Kidney capillary endothelial cell (primary cell): ENCODE results near the gene MRPL41.
A peak's percentile ranks its signal among the peaks of the same experiment; 100 is the strongest.
"Not testable (repeated sequence)": the region's sequence is repeated elsewhere in the genome, so short reads cannot be mapped to it uniquely, and the experiment has no call there.

Experiments used
- DNase-seq: peaks from one replicate; pipeline ENCODE4 v3.0.0-alpha.2; 2018; ENCODE audit warnings: low spot score

MRPL41 gene

DNA sequence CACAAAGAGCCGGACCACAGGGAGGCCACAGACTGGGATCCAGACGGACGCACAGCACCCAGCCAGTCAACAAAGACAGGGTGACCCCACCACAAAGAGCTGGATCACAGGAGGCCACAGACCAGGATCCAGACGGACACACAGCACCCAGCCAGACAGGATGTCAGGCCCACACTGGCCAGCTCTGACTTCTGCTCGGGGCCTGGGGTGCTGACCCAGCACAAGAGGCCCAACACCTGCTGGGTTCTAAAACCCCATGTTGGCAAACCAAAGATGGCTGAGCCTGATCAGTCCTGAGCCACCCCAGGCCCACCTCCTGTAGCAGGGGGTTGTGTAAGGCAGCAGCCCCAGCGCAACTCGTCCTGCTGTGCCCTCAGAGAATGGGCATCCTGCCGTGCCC lies 32.3 kb downstream of the MRPL41 start:
- no peak for DNase-seq

GRCh38 chr9:137586854-137587253 lies 35.2 kb downstream of the MRPL41 start:
- no peak for DNase-seq

DNA sequence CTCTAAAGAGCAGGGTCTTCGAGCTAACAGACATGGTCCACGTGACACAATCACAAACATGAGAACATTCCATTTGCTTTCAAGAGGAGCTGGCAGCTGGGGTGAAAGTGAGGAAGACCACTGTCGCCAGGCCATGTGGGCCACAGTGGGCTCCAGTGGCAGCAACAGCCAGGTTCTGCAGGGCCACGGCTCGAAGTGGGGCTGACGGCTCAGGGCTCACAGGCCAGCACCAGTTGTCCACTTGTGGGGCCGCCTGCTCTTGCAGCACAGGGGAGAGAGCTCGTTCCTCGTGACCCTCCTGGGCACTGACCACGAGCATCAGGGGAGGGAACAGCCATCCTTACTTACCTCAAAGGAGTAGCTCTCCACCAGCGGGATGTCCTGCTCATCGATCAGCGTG lies 36.6 kb downstream of the MRPL41 start:
- DNase-seq: no peak

- DNase-seq: no peak
Observed at GRCh38 chr9:137588891-137589290, 37.2 kb downstream of the MRPL41 start.

DNA sequence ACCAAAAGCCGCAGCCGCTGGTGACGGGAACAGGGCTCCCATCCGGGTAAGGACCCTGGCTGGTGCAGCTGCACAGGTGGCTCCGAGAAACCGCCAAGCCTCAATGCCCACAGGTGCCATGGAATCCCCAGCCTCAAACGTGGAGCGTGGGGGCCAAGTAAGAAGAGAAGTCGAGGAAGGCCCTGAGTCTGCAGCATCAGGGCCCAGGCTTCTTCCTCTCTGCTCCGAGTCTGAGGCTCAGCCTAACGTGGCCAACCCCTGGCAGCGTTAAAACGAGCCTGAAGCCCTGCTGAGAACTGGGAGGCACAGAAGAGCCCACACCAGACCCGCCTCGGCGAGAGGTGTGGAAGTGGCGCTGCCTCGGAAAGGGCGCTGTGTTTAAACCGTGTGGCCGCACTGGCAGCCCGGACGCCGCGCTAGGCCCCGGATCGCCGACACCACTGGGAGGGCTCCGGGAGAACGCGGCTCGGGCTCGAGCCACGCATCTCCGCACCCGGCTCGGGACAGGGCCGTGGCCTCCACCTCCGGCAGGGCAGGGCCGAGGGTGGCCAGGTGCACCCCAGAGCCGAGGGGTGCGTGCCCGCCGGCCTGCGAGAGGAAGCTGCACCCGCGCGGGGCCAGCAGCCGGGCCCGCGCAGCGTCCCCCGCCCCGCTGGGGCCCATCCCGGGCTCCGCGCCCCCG lies 37.9 kb downstream of the MRPL41 start:
- no peak for DNase-seq

GRCh38 chr9:137590123-137590468 lies 38.4 kb downstream of the MRPL41 start:
- no peak for DNase-seq

- peak; percentile 79 for DNase-seq
Observed at GRCh38 chr9:137590469-137591383, 39.0 kb downstream of the MRPL41 start, which contains the start of gene ZMYND19. TSS of gene ZMYND19 (minus strand) at chr9:137590512. CDS start at chr9:137590263, 249 bp downstream.

DNA sequence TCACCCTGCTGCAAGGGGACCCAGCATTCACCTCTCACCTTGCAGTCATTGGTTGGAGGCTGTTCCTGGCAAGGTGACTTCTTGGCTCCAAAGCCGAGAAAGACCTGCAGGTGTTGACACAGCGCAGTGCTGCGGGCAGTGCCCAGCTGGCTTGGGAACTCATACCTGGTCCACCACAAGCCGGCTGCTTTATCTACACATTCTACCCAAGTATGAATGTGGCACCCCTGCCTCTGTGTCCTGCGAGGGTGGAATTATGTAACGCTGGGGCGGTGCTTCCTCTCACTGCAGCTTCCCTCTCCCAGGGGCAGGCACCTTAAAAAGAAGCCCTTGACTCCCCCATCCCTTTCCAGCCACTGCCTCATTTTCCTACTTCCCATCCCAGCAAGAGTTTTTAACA lies 41.1 kb downstream of the MRPL41 start:
- no peak for DNase-seq

DNA sequence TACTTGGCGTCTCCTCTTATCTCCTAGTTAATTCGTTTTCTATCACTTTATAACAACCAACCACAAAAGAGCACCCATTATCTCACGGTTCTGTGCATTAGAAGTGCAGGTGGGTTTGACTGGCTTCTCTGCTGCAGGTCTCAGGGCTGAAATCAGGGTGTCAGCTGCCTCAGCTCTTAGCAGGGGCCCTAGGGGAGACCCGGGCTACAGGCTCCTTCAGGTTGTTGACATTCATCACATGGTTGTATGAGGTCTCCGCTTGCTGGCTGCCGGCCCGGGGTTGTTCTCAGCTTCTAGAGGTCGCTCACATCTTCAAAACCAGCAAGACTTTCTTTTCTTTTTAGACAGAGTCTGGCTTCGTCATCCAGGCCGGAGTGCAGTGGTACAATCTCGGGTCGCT lies 41.5 kb downstream of the MRPL41 start:
- no peak for DNase-seq

DNA sequence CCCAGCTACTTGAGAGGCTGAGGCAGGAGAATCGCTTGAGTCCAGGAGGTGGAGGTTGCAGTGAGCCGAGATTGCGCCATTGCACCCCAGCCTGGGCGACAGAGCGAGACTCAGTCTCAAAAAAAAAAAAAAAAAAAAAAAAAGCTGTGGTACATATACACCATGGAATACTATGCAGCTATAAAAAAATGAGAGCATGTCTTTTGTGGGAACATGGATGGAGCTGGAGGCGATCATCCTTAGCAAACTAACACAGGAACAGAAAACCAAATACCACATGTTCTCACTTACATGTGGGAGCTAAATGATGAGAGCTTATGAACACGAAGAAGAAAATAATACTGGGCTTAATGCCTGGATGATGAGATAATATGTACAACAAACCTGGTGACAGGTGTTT lies 44.9 kb downstream of the MRPL41 start:
- DNase-seq: not testable (repeated sequence)

DNA sequence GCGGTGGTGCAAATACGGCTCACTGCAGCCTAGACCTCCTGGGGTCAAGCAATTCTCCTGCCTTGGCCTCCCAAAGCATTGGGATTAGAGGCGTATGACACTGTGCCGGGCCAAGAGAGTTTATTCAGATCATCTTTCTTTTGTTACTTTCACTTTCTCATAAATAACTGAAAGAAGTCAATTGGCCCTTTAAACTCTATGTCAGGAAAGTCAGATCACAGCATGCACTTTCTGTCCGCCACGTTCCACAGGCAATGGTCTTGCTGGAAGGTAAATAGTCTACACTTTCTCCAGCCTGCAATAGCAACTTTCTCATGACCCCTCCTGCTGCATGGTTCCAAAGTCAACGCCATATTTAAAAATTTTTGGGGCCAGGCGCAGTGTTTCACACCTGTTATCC lies 47.3 kb downstream of the MRPL41 start:
- DNase-seq: no peak
